ENCODE data around the gene OR1E1.
"Not testable (repeated sequence)": the region's sequence is repeated elsewhere in the genome, so short reads cannot be mapped to it uniquely, and the experiment has no call there.

Gene OR1E1, protein sequence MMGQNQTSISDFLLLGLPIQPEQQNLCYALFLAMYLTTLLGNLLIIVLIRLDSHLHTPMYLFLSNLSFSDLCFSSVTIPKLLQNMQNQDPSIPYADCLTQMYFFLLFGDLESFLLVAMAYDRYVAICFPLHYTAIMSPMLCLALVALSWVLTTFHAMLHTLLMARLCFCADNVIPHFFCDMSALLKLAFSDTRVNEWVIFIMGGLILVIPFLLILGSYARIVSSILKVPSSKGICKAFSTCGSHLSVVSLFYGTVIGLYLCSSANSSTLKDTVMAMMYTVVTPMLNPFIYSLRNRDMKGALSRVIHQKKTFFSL

DNA sequence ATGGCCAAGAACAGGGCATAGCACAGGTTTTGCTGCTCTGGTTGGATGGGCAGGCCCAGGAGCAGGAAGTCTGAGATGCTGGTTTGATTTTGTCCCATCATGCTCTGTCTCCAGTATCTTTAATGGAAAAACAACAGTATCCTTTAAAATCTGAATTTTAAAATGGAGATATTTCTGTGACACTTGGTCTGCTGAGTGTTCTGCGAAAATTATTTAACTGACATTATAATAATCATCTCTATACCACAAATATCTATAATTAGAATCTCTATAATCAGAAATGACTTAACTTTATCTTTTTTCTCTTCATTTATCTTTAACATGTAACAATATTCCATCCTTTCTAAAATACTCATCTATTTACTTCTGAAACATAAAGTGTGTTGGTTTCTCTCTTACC, at the start of gene OR1E1:
OR1E1 (minus strand) TSS at position 101 of the 400 bp plus-strand sequence; CDS start at position 101, 0 bp downstream.
- DNase-seq = no peak

DNA sequence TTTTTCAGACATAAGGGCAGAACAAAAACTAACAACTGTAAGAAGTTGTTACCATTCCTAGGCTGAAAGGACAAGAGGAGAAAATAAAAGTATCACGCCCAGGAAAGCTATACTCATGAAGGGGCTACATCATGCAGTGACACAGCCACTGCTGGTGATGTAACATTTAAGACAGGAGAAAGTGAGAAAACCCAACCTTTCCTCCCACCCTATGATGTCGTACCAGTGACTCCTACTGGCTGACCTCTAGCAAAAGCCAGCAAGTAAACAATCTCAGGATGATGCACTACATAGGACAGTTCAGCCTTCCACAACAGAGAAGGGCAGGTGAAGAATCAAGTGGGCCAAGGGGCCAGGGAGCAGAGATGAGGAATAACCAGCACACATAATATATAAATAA, 49.4 kb upstream of the OR1E1 start:
- DNase-seq = peak; percentile 42

DNA sequence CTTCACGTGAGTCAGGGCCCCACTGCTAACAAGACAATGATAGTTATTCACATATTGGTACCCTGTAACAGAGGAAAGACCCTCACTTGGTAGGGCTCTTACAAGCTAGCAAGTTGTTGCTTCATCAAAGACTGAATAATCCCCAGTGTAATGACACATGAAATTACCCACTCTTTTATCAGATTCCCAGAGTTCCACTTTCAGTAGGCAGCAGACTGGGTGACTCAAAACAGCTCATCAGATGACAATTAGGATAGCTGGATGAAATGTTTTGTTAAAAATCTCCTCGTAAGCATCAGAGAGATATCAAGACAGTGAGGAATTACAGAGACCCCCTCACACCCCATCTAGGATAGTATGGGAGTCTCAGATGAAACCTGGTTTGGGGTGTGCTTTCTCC, 42.2 kb upstream of the OR1E1 start:
- DNase-seq = no peak

DNA sequence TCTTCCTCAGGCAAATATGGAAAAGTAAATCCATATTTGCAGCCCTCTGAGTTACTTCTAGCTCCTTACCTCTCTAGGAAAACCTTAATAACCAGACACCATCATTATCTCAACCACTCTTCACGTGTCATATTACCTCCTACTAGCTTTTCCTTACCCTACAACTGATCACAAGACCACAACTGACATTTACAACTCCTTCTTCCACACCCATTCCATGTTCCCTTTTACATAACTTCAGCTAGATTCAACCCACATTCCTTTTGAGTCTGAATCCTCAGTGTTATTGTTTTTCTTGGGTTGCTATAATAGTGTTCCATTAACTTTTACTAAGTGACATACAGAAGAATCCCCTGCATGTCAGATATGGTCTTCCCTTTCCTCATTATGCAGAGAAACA, 40.2 kb upstream of the OR1E1 start:
- DNase-seq = no peak

DNA sequence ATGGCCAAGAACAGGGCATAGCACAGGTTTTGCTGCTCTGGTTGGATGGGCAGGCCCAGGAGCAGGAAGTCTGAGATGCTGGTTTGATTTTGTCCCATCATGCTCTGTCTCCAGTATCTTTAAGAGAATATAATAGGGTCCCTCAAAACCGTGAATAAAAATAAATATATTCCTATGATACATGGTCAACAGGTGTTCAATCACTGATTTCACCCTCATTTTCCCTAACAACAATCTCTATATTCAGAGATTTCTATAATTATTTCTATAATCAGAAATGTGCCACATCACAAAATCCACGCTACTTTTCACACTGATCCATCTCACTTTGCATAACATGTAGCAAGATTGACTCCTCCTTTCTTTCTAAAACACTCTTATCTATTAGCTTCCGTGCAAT, 35.5 kb upstream of the OR1E1 start, which contains the start of gene OR1E2:
OR1E2 (minus strand) TSS at position 101 of the 400 bp plus-strand sequence; CDS start at position 101, 0 bp downstream.
- DNase-seq = no peak

DNA sequence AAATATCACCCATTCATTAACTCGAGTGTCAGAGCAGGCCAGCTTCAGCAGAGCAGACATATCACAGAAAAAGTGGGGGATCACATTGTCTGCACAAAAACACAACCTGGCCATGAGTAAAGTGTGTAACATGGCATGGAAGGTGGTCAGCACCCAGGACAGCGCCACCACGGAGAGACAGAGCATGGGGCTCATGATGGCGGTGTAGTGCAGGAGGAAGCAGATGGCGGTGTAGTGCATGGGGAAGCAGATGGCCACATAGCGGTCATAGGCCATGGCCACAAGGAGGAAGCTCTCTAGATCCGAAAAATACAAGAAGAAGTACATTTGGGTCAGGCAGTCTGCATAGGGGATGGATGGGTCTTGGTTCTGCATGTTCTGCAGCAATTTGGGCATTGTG, 35.0 kb upstream of the OR1E1 start:
- DNase-seq = not testable (repeated sequence)

DNA sequence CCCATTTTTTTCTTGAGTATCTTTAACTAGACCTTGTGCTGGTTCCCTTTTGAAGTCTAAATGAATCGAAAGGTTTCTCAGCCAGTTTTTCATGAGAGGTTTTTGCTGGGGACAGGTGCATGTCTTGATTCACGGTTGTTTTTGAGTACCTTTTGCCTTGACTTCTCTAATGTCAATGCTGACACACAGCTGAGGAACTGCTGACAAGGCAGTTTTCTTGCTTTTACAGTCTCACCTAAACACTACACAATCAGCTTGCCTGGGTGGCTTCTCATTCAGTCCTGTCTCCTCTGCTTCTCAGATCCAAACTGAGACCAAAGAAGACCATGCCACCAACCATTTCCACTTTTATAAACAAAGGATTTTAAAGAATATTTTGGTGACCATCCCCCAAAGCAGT, 20.0 kb upstream of the OR1E1 start:
- DNase-seq = no peak

DNA sequence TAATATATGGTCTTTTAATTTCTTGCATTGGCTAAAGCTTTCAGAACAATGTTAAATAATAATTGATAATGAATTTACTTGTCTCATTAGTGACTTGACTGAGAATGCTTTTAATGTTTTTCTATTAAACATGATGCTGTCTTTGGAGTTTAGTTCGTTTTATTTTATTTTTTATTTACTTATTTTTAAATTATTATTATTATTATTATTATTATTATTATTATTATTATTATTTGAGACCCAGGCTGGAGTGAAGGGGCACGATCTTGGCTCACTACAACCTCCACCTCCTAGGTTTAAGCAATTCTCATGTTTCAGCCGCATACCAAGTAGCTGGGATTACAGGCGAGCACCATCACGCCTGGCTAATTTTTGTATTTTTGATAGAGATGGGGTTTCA, 17.4 kb upstream of the OR1E1 start:
- DNase-seq = no peak

DNA sequence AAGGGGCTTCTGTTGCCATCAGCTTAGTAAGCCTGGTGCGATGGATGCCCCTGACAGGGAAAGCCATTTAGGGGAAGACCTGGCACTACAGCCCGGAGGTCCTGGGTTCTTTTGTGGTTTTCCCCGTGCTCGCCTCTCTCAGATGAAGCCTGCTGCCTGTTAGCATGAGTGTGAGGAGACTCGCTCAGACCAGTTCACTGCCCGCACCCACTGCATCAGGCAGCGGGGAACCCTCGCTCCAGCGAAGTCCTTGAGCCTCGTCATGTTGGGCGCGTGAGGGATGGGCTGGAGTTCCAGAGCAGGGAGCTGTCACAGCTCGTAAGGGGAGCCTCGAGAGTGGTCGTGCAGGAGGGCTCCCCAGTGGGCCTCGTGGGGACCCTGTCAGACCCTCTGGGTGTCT, 14.0 kb upstream of the OR1E1 start:
- DNase-seq = not testable (repeated sequence)

DNA sequence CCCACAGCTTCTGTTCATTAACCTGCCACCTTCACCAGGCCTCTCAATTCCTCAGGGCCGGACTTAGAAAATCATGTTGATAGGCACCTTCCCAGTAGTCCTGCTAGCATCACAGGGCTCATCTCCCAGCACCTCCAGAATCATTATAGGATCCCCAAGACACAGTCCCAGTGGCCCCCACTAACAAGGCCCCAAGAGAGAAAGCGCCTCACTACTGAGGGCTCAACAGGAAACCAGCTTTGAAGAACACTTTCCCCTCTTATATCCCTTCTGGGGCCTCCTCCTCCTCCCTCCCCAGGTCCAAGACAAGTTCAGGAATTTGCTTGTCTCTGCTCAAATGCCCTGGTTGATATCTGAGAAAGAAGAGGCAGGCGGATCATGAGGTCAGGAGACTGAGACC, 12.9 kb upstream of the OR1E1 start, which contains the start of gene OR3A3:
OR3A3 (plus strand) TSS at position 301 of the 400 bp plus-strand sequence.
- DNase-seq = no peak

DNA sequence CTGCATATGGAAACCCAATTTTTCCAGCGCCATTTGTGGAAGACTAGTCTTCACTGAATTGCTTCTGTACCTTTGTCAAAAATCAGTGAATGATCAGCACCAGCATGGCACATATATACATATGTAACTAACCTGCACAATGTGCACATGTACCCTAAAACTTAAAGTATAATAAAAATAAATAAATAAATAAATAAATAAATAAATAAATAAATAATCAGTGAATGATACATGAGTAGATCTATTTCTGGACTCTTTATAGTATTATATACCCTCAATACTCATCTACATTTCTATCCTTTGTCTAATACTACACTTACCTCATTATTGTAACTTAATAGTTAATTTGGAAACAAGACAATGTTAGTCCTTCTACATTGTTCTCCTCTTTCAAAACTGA, 5.6 kb upstream of the OR1E1 start:
- DNase-seq = not testable (repeated sequence)

DNA sequence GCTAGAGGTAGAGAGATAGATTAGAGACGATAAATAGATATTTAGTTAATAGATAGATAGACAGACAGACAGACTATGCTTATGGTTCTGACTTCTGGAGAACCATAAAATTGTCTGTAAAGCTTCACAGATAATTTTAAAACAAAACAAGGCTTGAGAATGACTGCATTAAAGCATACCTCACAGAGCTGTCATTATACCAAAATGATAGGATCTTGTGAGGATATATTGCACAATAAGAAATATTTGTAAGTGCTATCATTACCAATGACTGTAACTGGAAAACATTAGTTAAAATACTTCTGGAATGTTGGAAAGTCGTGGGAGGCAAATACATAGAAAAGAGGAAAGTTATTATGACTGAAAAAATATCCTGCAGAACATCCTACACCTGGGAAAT, 3.6 kb upstream of the OR1E1 start:
- no peak for DNase-seq

DNA sequence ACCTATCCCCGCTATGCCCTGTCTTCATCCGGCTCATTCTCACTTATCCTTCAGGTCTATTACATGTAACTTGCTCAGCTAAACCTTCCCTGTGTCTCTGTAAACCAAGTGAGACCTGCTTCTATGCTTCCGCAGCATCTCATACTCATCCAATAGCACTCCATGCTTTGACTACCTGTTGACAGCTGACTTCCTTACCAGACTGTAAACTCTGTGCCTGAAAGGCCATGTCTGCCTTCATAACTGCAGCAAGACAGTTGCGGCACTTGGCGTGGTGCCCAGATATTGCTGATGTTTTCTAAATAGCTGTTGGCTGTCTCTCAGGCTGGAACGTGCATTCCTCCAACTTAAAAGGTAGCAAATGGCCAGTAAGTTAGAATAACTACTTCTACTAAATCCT, 1.8 kb upstream of the OR1E1 start:
- DNase-seq = no peak

DNA sequence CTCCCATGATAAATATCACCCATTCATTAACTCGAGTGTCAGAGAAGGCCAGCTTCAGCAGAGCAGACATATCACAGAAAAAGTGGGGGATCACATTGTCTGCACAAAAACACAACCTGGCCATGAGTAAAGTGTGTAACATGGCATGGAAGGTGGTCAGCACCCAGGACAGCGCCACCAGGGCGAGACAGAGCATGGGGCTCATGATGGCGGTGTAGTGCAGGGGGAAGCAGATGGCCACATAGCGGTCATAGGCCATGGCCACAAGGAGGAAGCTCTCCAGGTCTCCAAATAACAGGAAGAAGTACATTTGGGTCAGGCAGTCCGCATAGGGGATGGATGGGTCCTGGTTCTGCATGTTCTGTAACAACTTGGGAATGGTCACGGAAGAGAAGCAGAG, 409 bp downstream of the OR1E1 start:
- not testable (repeated sequence) for DNase-seq

DNA sequence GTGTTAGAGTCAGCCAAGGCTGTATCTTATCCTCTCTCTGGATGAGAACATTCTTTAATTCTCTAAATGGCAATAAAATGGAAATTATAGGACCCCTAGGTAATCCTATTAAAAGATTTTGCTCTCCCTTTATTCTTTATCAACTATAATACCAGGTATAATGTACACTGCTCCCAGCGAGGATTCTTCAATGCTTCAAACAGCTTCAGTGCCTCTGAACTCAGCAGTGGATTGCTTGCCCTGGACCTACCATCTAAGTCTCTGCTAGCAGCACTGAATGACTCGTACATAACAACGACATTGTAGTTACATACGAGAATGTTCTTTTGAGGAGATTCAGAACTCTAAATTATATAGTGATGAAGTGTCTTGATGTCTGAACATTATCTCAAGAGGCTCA, 8.4 kb downstream of the OR1E1 start:
- no peak for DNase-seq

DNA sequence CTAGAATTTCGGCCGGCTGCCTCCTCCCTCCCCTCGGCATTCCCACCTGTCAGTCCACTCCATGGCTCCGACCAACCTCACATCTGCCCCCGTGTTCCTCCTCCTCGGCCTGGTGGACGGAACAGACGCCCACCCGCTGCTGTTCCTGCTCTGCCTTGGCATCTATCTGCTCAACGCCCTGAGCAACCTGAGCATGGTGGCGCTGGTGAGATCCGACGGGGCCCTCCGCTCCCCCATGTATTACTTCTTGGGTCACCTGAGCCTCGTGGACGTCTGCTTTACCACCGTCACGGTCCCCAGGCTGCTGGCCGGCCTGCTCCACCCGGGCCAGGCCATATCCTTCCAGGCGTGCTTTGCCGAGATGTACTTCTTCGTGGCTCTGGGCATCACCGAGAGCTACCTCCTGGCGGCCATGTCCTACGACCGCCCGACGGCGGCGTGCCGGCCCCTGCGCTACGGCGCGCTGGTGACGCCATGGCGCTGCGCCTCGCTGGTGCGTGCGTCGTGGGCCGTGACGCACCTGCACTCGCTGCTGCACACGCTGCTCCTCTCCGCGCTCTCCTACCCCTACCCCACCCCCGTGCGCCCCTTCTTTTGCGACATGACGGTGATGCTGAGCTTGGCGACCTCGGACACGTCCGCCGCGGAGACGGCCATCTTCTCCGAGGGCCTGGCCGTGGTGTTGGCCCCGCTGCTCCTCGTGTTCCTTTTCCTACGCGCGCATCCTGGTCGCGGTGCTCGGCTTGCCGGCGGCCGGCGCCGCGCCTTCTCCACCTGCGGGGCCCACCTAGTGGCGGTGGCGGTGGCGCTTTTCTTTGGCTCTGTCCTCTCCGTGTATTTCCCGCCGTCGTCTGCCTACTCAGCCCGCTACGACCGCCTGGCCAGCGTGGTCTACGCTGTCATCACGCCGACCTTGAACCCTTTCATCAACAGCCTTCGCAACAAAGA, 12.1 kb downstream of the OR1E1 start, which contains the start of gene OR3A2:
OR3A2 (minus strand) TSS at position 440 of the 948 bp plus-strand sequence.
- no peak for DNase-seq

DNA sequence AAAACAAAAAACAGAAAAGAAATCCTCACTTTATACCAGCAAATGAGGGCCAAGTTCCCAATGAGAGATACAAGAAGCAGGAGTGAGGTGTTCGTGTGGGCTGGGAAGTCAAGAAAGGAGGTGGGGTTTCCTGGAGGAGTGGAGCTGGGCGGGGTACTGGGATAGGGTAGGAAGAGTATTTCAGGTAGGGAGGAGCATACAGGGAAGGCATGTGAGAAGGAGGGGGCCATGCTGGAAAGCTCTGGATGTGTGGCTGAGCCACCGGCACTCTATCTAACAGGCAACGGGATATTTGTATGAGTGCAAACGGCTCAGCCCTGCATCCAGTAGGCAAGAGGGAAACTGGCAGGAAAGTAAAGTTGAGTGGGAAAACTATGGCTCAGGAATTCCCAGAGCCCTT, 16.3 kb downstream of the OR1E1 start:
- no peak for DNase-seq

DNA sequence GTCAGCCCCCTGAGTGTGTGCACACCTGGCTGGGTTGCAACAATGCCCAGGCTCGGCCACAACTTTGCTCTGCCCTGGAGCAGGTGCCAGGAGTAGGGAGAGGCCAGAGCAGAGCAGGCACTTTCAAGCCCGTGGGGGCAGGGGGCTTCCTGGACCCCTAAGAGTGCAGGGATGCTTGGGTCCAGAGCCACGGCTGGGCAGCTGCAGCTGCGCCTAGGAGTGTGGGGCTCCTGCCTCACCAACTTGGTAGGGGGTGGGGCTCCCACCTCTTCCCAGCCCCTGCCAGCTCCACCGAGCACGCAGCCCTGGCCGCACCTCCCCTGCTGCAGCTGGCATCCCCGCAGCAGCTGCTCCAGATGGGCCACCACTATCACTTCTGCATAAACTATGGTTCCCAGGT, 19.9 kb downstream of the OR1E1 start:
- no peak for DNase-seq

DNA sequence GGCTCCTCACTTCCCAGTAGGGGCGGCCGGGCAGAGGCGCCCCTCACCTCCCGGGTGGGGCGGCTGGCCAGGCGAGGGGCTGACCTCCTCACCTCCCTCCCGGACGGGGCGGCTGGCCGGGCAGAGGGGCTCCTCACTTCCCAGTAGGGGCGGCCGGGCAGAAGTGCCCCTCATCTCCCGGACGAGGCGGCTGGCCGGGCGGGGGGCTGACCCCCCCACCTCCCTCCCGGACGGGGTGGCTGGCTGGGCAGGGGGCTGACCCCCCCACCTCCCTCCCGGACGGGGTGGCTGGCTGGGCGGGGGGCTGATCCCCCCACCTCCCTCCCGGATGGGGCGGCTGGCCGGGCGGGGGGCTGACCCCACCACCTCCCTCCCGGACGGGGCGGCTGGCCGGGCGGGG, 27.0 kb downstream of the OR1E1 start:
- not testable (repeated sequence) for DNase-seq

Data from NCI-H82 (cell line).